Neural cell (in vitro differentiated cells): ENCODE results near the gene PDE6D. TPM values are rescaled to one million over a fixed set of nuclear protein-coding genes. Genes with fewer than 3 reads are reported as not detected.

Experiments used
- H2AFZ ChIP-seq: fragments of 200-600, 300-800 bp; sonication (generic), shearing (Covaris generic); 2 replicates; pipeline ENCODE4 v1.6.0; 2014; ENCODE audit warnings: low read depth, mild to moderate bottlenecking, antibody characterized with exemption, low read length, moderate library complexity
- H3F3A ChIP-seq: fragments of 200-600 bp; shearing (Covaris generic); 2 replicates; pipeline ENCODE4 v1.6.1; 2016; ENCODE audit warnings: mild to moderate bottlenecking, moderate library complexity, mixed read lengths, antibody characterized with exemption, low read length; ENCODE audit not compliant: insufficient read depth, poor library complexity, severe bottlenecking
- H3K27ac ChIP-seq: fragments of 200-600, 300-800 bp; sonication (generic), shearing (Covaris generic); 2 replicates; pipeline ENCODE4 v1.5.1; 2014; ENCODE audit warnings: mild to moderate bottlenecking, low read length, moderate library complexity
- H3K27me3 ChIP-seq: fragments of 300-800, 200-600 bp; sonication (generic), shearing (Covaris generic); 2 replicates; pipeline ENCODE4 v1.6.0; 2014; ENCODE audit warnings: mild to moderate bottlenecking, low read depth, low read length, moderate library complexity; ENCODE audit not compliant: insufficient read depth
- H3K36me3 ChIP-seq: fragments of 300-800, 200-600 bp; sonication (generic), shearing (Covaris generic); 2 replicates; pipeline ENCODE4 v1.5.1; 2014; ENCODE audit warnings: mild to moderate bottlenecking, antibody characterized with exemption, low read length, moderate library complexity; ENCODE audit not compliant: insufficient read depth
- H3K4me2 ChIP-seq: fragments of 300-800, 200-600 bp; sonication (generic), shearing (Covaris generic); 2 replicates; pipeline ENCODE4 v1.6.0; 2014; ENCODE audit warnings: mild to moderate bottlenecking, low read length
- H3K4me3 ChIP-seq: fragments of 300-800, 200-600 bp; sonication (generic), shearing (Covaris generic); 2 replicates; pipeline ENCODE4 v1.5.1; 2014; ENCODE audit warnings: mild to moderate bottlenecking, low read length, moderate library complexity
- H3K79me2 ChIP-seq: fragments of 200-600 bp; shearing (Covaris generic); replicated peaks from 2 replicates; pipeline ENCODE4 v1.6.0; 2014; ENCODE audit warnings: mild to moderate bottlenecking, low read length, moderate library complexity; ENCODE audit not compliant: insufficient read depth
- H3K9ac ChIP-seq: fragments of 300-800, 200-600 bp; sonication (generic), shearing (Covaris generic); 2 replicates; pipeline ENCODE4 v1.6.1; 2016; ENCODE audit warnings: mild to moderate bottlenecking, low read length, mixed read lengths
- H3K9me2 ChIP-seq: fragments of 200-600 bp; shearing (Covaris generic); 2 replicates; pipeline ENCODE4 v1.6.1; 2016; ENCODE audit warnings: mild to moderate bottlenecking, low read length, mixed read lengths; ENCODE audit not compliant: insufficient read depth
- H3K9me3 ChIP-seq: fragments of 200-600, 300-800 bp; sonication (generic), shearing (Covaris generic); 2 replicates; pipeline ENCODE4 v1.6.1; 2016; ENCODE audit warnings: mild to moderate bottlenecking, mixed run types, low read length, moderate library complexity, mixed read lengths
- H4K20me1 ChIP-seq: fragments of 200-600 bp; shearing (Covaris generic); 2 replicates; pipeline ENCODE4 v1.6.1; 2016; ENCODE audit warnings: mild to moderate bottlenecking, mixed run types; ENCODE audit not compliant: insufficient read depth
- CTCF ChIP-seq: fragments of 450-650 bp; IDR thresholded peaks from 2 replicates; pipeline ENCODE4 v1.5.1; 2014; ENCODE audit warnings: antibody characterized with exemption, mild to moderate bottlenecking, moderate library complexity; ENCODE audit not compliant: poor library complexity, severe bottlenecking
- EP300 ChIP-seq: fragments of 450-650 bp; conservative IDR thresholded peaks from 2 replicates; pipeline ENCODE4 v1.6.1; 2014; ENCODE audit warnings: antibody characterized with exemption, mild to moderate bottlenecking, moderate library complexity; ENCODE audit not compliant: poor library complexity, severe bottlenecking
- EZH2 ChIP-seq: fragments of 200-600, 300-800 bp; shearing (Covaris generic), sonication (generic); IDR thresholded peaks from 2 replicates; pipeline ENCODE4 v1.6.1; 2014; ENCODE audit warnings: antibody characterized with exemption, low read length, borderline replicate concordance, mild to moderate bottlenecking; ENCODE audit not compliant: insufficient read depth, poor library complexity, severe bottlenecking
- MXI1 ChIP-seq: fragments of 450-650 bp; conservative IDR thresholded peaks from 2 replicates; pipeline ENCODE4 v1.6.1; 2014; ENCODE audit warnings: antibody characterized with exemption, mild to moderate bottlenecking; ENCODE audit not compliant: poor library complexity, severe bottlenecking
- POLR2AphosphoS5 ChIP-seq: IDR thresholded peaks from 2 replicates; pipeline ENCODE4 v1.6.1; 2012
- RAD21 ChIP-seq: fragments of 450-650 bp; conservative IDR thresholded peaks from 2 replicates; pipeline ENCODE4 v1.6.1; 2014; ENCODE audit warnings: antibody characterized with exemption, mild to moderate bottlenecking, moderate library complexity
- REST ChIP-seq: IDR thresholded peaks from 2 replicates; pipeline ENCODE4 v1.6.1; 2012; ENCODE audit warnings: borderline replicate concordance
- SMC3 ChIP-seq: fragments of 450-650 bp; conservative IDR thresholded peaks from 2 replicates; pipeline ENCODE4 v1.6.1; 2014; ENCODE audit warnings: antibody characterized with exemption, mild to moderate bottlenecking, moderate library complexity; ENCODE audit not compliant: poor library complexity
- TAF1 ChIP-seq: IDR thresholded peaks from 2 replicates; pipeline ENCODE4 v1.6.1; 2012; ENCODE audit warnings: low read depth
- polyA plus RNA-seq: library from polyadenylated mRNA; depleted of rRNA; stranded (reverse); fragments of >200 nt; gene quantifications from 2 replicates; pipeline ENCODE4 v1.2.3, GENCODE V29; 2014

PDE6D gene
- polyA plus RNA-seq, 1 donor from 2014 or later: 150 TPM

GRCh38 chr2:231692847-231693246 lies 88.2 kb downstream of the PDE6D start:
- Histone ChIP-seq H3K27me3 (no peaks in the 10 kb centered on the region), H3K79me2 (no peaks in the 10 kb centered on the region), H3K36me3 (no peaks in the 10 kb centered on the region), H3F3A (no peaks in the 10 kb centered on the region), H2AFZ (no peak overlapping the region), H3K27ac (no peak overlapping the region), H3K4me2 (no peak overlapping the region), H3K4me3 (no peak overlapping the region), H4K20me1 (no peaks in the 10 kb centered on the region), H3K9me3 (no peaks in the 10 kb centered on the region), H3K9me2 (no peaks in the 10 kb centered on the region), H3K9ac (no peak overlapping the region)
- TF ChIP-seq RAD21 (no peak), EZH2 (no peak), MXI1 (no peak), POLR2AphosphoS5 (no peak), EP300 (no peak), REST (no peak), SMC3 (no peak), TAF1 (no peak), CTCF (no peak)

- Histone ChIP-seq H3K79me2 (no peaks in the 10 kb centered on the region), H3K4me3 (no peak overlapping the region), H2AFZ (no peak overlapping the region), H3K36me3 (no peaks in the 10 kb centered on the region), H4K20me1 (no peaks in the 10 kb centered on the region), H3K9ac (no peak overlapping the region), H3K9me3 (no peaks in the 10 kb centered on the region), H3K27ac (no peak overlapping the region), H3F3A (no peaks in the 10 kb centered on the region), H3K27me3 (no peaks in the 10 kb centered on the region), H3K9me2 (no peaks in the 10 kb centered on the region), H3K4me2 (no peak overlapping the region)
- TF ChIP-seq SMC3 (no peak), MXI1 (no peak), EZH2 (no peak), REST (no peak), TAF1 (no peak), POLR2AphosphoS5 (no peak)
Observed at GRCh38 chr2:231691251-231691772, 89.8 kb downstream of the PDE6D start.
